Measurements from ENCODE around the gene SYNE2.

SYNE2 gene

GRCh38 chr14:64234877-64235651 is 382.3 kb downstream of the SYNE2 start:
- Histone ChIP-seq H3K4me1 (ENCODE audit: control insufficient read depth, insufficient read depth, low read length) (no peaks in the 10 kb centered on the region), H3K27ac (ENCODE audit: low read depth, low read length) (no peak overlapping the region), H3K36me3 (ENCODE audit: control insufficient read depth, insufficient read depth, low read length) (no peaks in the 10 kb centered on the region), H3K27me3 (ENCODE audit: control insufficient read depth, insufficient read depth, low read length) (no peaks in the 10 kb centered on the region), H3K9ac (ENCODE audit: low read length) (no peak overlapping the region), H3K4me3 (ENCODE audit: low read length) (no peak overlapping the region)

GRCh38 chr14:64235652-64236640 is 383.1 kb downstream of the SYNE2 start:
- Histone ChIP-seq H3K9ac (ENCODE audit: low read length) (no peak overlapping the region), H3K27me3 (ENCODE audit: control insufficient read depth, insufficient read depth, low read length) (no peaks in the 10 kb centered on the region), H3K27ac (ENCODE audit: low read depth, low read length) (no peak overlapping the region), H3K4me1 (ENCODE audit: control insufficient read depth, insufficient read depth, low read length) (no peaks in the 10 kb centered on the region), H3K36me3 (ENCODE audit: control insufficient read depth, insufficient read depth, low read length) (no peaks in the 10 kb centered on the region), H3K4me3 (ENCODE audit: low read length) (no peak overlapping the region)

- Histone ChIP-seq H3K4me1 (ENCODE audit: control insufficient read depth, insufficient read depth, low read length) (no peaks in the 10 kb centered on the region), H3K27ac (ENCODE audit: low read depth, low read length) (no peak overlapping the region), H3K27me3 (ENCODE audit: control insufficient read depth, insufficient read depth, low read length) (no peaks in the 10 kb centered on the region), H3K4me3 (ENCODE audit: low read length) (no peak overlapping the region), H3K36me3 (ENCODE audit: control insufficient read depth, insufficient read depth, low read length) (no peaks in the 10 kb centered on the region), H3K9ac (ENCODE audit: low read length) (no peak overlapping the region)
Measured at GRCh38 chr14:64238049-64238448, 385.2 kb downstream of the SYNE2 start.

- H3K27ac ChIP-seq (ENCODE audit: low read depth, low read length): no peak overlapping the region
- no peaks in the 10 kb centered on the region for H3K36me3 ChIP-seq (ENCODE audit: control insufficient read depth, insufficient read depth, low read length)
- H3K4me3 ChIP-seq (ENCODE audit: low read length): no peak overlapping the region
- H3K4me1 ChIP-seq (ENCODE audit: control insufficient read depth, insufficient read depth, low read length): no peaks in the 10 kb centered on the region
- no peaks in the 10 kb centered on the region for H3K27me3 ChIP-seq (ENCODE audit: control insufficient read depth, insufficient read depth, low read length)
- H3K9ac ChIP-seq (ENCODE audit: low read length): no peak overlapping the region
Measured at GRCh38 chr14:64238631-64239030, 385.8 kb downstream of the SYNE2 start.

- no peak overlapping the region for H3K9ac ChIP-seq (ENCODE audit: low read length)
Measured at GRCh38 chr14:64244279-64244678, 391.5 kb downstream of the SYNE2 start.

GRCh38 chr14:64245491-64245890 is 392.7 kb downstream of the SYNE2 start:
- Histone ChIP-seq H3K4me3 (ENCODE audit: low read length) (no peak overlapping the region), H3K27me3 (ENCODE audit: control insufficient read depth, insufficient read depth, low read length) (no peaks in the 10 kb centered on the region), H3K36me3 (ENCODE audit: control insufficient read depth, insufficient read depth, low read length) (no peaks in the 10 kb centered on the region), H3K27ac (ENCODE audit: low read depth, low read length) (no peak overlapping the region), H3K4me1 (ENCODE audit: control insufficient read depth, insufficient read depth, low read length) (no peaks in the 10 kb centered on the region), H3K9ac (ENCODE audit: low read length) (no peak overlapping the region)

More at GRCh38 chr14:64244279-64244678, 391.5 kb downstream of the SYNE2 start:
- no peak overlapping the region for H3K27ac ChIP-seq (ENCODE audit: low read depth, low read length)
- H3K36me3 ChIP-seq (ENCODE audit: control insufficient read depth, insufficient read depth, low read length): no peaks in the 10 kb centered on the region
- no peaks in the 10 kb centered on the region for H3K4me1 ChIP-seq (ENCODE audit: control insufficient read depth, insufficient read depth, low read length)
- H3K27me3 ChIP-seq (ENCODE audit: control insufficient read depth, insufficient read depth, low read length): no peaks in the 10 kb centered on the region
- H3K4me3 ChIP-seq (ENCODE audit: low read length): no peak overlapping the region

GRCh38 chr14:64246688-64247087 is 393.9 kb downstream of the SYNE2 start:
- no peaks in the 10 kb centered on the region for H3K4me1 ChIP-seq (ENCODE audit: control insufficient read depth, insufficient read depth, low read length)
- no peaks in the 10 kb centered on the region for H3K36me3 ChIP-seq (ENCODE audit: control insufficient read depth, insufficient read depth, low read length)
- no peak overlapping the region for H3K27ac ChIP-seq (ENCODE audit: low read depth, low read length)
- H3K4me3 ChIP-seq (ENCODE audit: low read length): no peak overlapping the region
- H3K27me3 ChIP-seq (ENCODE audit: control insufficient read depth, insufficient read depth, low read length): no peaks in the 10 kb centered on the region
- H3K9ac ChIP-seq (ENCODE audit: low read length): no peak overlapping the region

GRCh38 chr14:64247195-64247594 is 394.4 kb downstream of the SYNE2 start:
- no peaks in the 10 kb centered on the region for H3K36me3 ChIP-seq (ENCODE audit: control insufficient read depth, insufficient read depth, low read length)
- no peaks in the 10 kb centered on the region for H3K4me1 ChIP-seq (ENCODE audit: control insufficient read depth, insufficient read depth, low read length)
- no peak overlapping the region for H3K27ac ChIP-seq (ENCODE audit: low read depth, low read length)
- H3K9ac ChIP-seq (ENCODE audit: low read length): no peak overlapping the region
- no peak overlapping the region for H3K4me3 ChIP-seq (ENCODE audit: low read length)
- no peaks in the 10 kb centered on the region for H3K27me3 ChIP-seq (ENCODE audit: control insufficient read depth, insufficient read depth, low read length)

GRCh38 chr14:64248689-64249088 is 395.9 kb downstream of the SYNE2 start:
- no peak overlapping the region for H3K27ac ChIP-seq (ENCODE audit: low read depth, low read length)
- no peaks in the 10 kb centered on the region for H3K36me3 ChIP-seq (ENCODE audit: control insufficient read depth, insufficient read depth, low read length)
- no peaks in the 10 kb centered on the region for H3K4me1 ChIP-seq (ENCODE audit: control insufficient read depth, insufficient read depth, low read length)
- no peaks in the 10 kb centered on the region for H3K27me3 ChIP-seq (ENCODE audit: control insufficient read depth, insufficient read depth, low read length)
- no peak overlapping the region for H3K9ac ChIP-seq (ENCODE audit: low read length)
- H3K4me3 ChIP-seq (ENCODE audit: low read length): no peak overlapping the region

GRCh38 chr14:64249363-64249762 is 396.6 kb downstream of the SYNE2 start:
- Histone ChIP-seq H3K27me3 (ENCODE audit: control insufficient read depth, insufficient read depth, low read length) (no peaks in the 10 kb centered on the region), H3K9ac (ENCODE audit: low read length) (no peak overlapping the region), H3K36me3 (ENCODE audit: control insufficient read depth, insufficient read depth, low read length) (no peaks in the 10 kb centered on the region), H3K4me1 (ENCODE audit: control insufficient read depth, insufficient read depth, low read length) (no peaks in the 10 kb centered on the region), H3K4me3 (ENCODE audit: low read length) (no peak overlapping the region), H3K27ac (ENCODE audit: low read depth, low read length) (no peak overlapping the region)

- no peaks in the 10 kb centered on the region for H3K4me1 ChIP-seq (ENCODE audit: control insufficient read depth, insufficient read depth, low read length)
- H3K4me3 ChIP-seq (ENCODE audit: low read length): no peak overlapping the region
- no peaks in the 10 kb centered on the region for H3K36me3 ChIP-seq (ENCODE audit: control insufficient read depth, insufficient read depth, low read length)
- no peak overlapping the region for H3K9ac ChIP-seq (ENCODE audit: low read length)
- H3K27ac ChIP-seq (ENCODE audit: low read depth, low read length): no peak overlapping the region
- H3K27me3 ChIP-seq (ENCODE audit: control insufficient read depth, insufficient read depth, low read length): no peaks in the 10 kb centered on the region
Measured at GRCh38 chr14:64253672-64254071, 400.9 kb downstream of the SYNE2 start.

- H3K36me3 ChIP-seq (ENCODE audit: control insufficient read depth, insufficient read depth, low read length): no peaks in the 10 kb centered on the region
- H3K9ac ChIP-seq (ENCODE audit: low read length): no peak overlapping the region
- no peak overlapping the region for H3K4me3 ChIP-seq (ENCODE audit: low read length)
- H3K4me1 ChIP-seq (ENCODE audit: control insufficient read depth, insufficient read depth, low read length): no peaks in the 10 kb centered on the region
- H3K27me3 ChIP-seq (ENCODE audit: control insufficient read depth, insufficient read depth, low read length): no peaks in the 10 kb centered on the region
- H3K27ac ChIP-seq (ENCODE audit: low read depth, low read length): no peak overlapping the region
Measured at GRCh38 chr14:64255756-64256155, 403.0 kb downstream of the SYNE2 start.
